H9 (cell line): ENCODE results near the gene GFPT1. TPM values are rescaled to one million over a fixed set of nuclear protein-coding genes. Genes with fewer than 3 reads are reported as not detected.

Experiments used
- DNase-seq: peaks from one replicate; pipeline ENCODE4 v3.0.0-alpha.2; 2017
- H2AFZ ChIP-seq: one replicate; pipeline ENCODE4 v1.6.1; 2013; ENCODE audit warnings: mild to moderate bottlenecking, low read length, control low read depth, moderate library complexity
- H2AK5ac ChIP-seq: 2 replicates; pipeline ENCODE4 v1.6.1; 2013; ENCODE audit warnings: low read length, control low read depth, mixed read lengths; ENCODE audit not compliant: insufficient read length
- H2BK120ac ChIP-seq: one replicate; pipeline ENCODE4 v1.6.1; 2013; ENCODE audit warnings: low read depth, mild to moderate bottlenecking, low read length, control low read depth, inconsistent platforms; ENCODE audit not compliant: poor library complexity, severe bottlenecking
- H2BK12ac ChIP-seq: 2 replicates; pipeline ENCODE4 v1.6.1; 2013; ENCODE audit warnings: low read length, control low read depth, mixed read lengths, low read depth; ENCODE audit not compliant: insufficient read length
- H2BK15ac ChIP-seq: 2 replicates; pipeline ENCODE4 v1.6.1; 2013; ENCODE audit warnings: low read depth, low read length, control low read depth
- H2BK20ac ChIP-seq: one replicate; pipeline ENCODE4 v1.6.1; 2013; ENCODE audit warnings: low read depth, mild to moderate bottlenecking, low read length, control low read depth, inconsistent platforms; ENCODE audit not compliant: poor library complexity, severe bottlenecking
- H2BK5ac ChIP-seq: 2 replicates; pipeline ENCODE4 v1.6.1; 2013; ENCODE audit warnings: low read length, control low read depth, mixed read lengths; ENCODE audit not compliant: insufficient read length
- H3K14ac ChIP-seq: 2 replicates; pipeline ENCODE4 v1.6.1; 2013; ENCODE audit warnings: low read length, control low read depth; ENCODE audit not compliant: insufficient read depth
- H3K18ac ChIP-seq: 2 replicates; pipeline ENCODE4 v1.6.1; 2013; ENCODE audit warnings: low read depth, mild to moderate bottlenecking, mixed read lengths, low read length, control low read depth; ENCODE audit not compliant: insufficient read length
- H3K23ac ChIP-seq: 2 replicates; pipeline ENCODE4 v1.6.1; 2013; ENCODE audit warnings: low read length, control low read depth, mixed read lengths, low read depth; ENCODE audit not compliant: insufficient read length
- H3K23me2 ChIP-seq: 2 replicates; pipeline ENCODE4 v1.6.1; 2013; ENCODE audit warnings: low read depth, mild to moderate bottlenecking, mixed read lengths, low read length, control low read depth; ENCODE audit not compliant: insufficient read length, poor library complexity, severe bottlenecking
- H3K27ac ChIP-seq: 2 replicates; pipeline ENCODE4 v1.5.1; 2013; ENCODE audit warnings: low read length, control low read depth, mixed read lengths, low read depth; ENCODE audit not compliant: insufficient read length
- H3K27me3 ChIP-seq: 2 replicates; pipeline ENCODE4 v1.6.1; 2013; ENCODE audit warnings: low read length, control low read depth, inconsistent platforms; ENCODE audit not compliant: insufficient read depth
- H3K4ac ChIP-seq: 2 replicates; pipeline ENCODE4 v1.6.1; 2013; ENCODE audit warnings: low read depth, mild to moderate bottlenecking, control low read depth, inconsistent platforms, low read length, moderate library complexity
- H3K4me1 ChIP-seq: 2 replicates; pipeline ENCODE4 v1.6.1; 2013; ENCODE audit warnings: low read length, control low read depth, inconsistent platforms; ENCODE audit not compliant: insufficient read depth
- H3K4me2 ChIP-seq: 2 replicates; pipeline ENCODE4 v1.6.1; 2013; ENCODE audit warnings: low read length, control low read depth, mixed read lengths; ENCODE audit not compliant: insufficient read length, insufficient read depth
- H3K56ac ChIP-seq: 2 replicates; pipeline ENCODE4 v1.6.1; 2013; ENCODE audit warnings: low read depth, mild to moderate bottlenecking, mixed read lengths, low read length, control low read depth; ENCODE audit not compliant: insufficient read length
- H3K79me1 ChIP-seq: 2 replicates; pipeline ENCODE4 v1.6.1; 2013; ENCODE audit warnings: low read depth, mild to moderate bottlenecking, moderate library complexity, low read length, control low read depth, inconsistent platforms; ENCODE audit not compliant: insufficient read depth, poor library complexity, severe bottlenecking
- H3K79me2 ChIP-seq: 2 replicates; pipeline ENCODE4 v1.6.1; 2013; ENCODE audit warnings: low read length, control low read depth, inconsistent platforms; ENCODE audit not compliant: insufficient read depth
- H3K9ac ChIP-seq: 2 replicates; pipeline ENCODE4 v1.6.1; 2013; ENCODE audit warnings: low read length, control low read depth, mixed read lengths; ENCODE audit not compliant: insufficient read length; ENCODE audit errors: extremely low read depth
- H3K9me3 ChIP-seq: one replicate; pipeline ENCODE4 v1.6.1; 2013; ENCODE audit warnings: low read depth, low read length, inconsistent platforms; ENCODE audit not compliant: control insufficient read depth
- H3T11ph ChIP-seq: one replicate; pipeline ENCODE4 v1.6.1; 2013; ENCODE audit warnings: mild to moderate bottlenecking, low read length, control low read depth, inconsistent platforms
- H4K20me1 ChIP-seq: one replicate; pipeline ENCODE4 v1.6.1; 2013; ENCODE audit not compliant: control insufficient read depth, insufficient read length, insufficient read depth
- H4K5ac ChIP-seq: 2 replicates; pipeline ENCODE4 v1.6.1; 2013; ENCODE audit warnings: low read depth, mild to moderate bottlenecking, mixed read lengths, low read length, control low read depth; ENCODE audit not compliant: insufficient read length
- H4K8ac ChIP-seq: replicated peaks from 2 replicates; pipeline ENCODE4 v1.6.1; 2013; ENCODE audit warnings: low read length, control low read depth, mixed read lengths, low read depth; ENCODE audit not compliant: insufficient read length
- H4K91ac ChIP-seq: 2 replicates; pipeline ENCODE4 v1.6.1; 2013; ENCODE audit warnings: low read depth, mild to moderate bottlenecking, moderate library complexity, mixed read lengths, low read length, control low read depth; ENCODE audit not compliant: insufficient read length
- H3K27ac Mint-ChIP-seq, 3 experiments: 2 replicates in 2 of 3; 3 replicates in 1 of 3; pipeline ENCODE4 v1.8.0; 2020 to 2021; ENCODE audit warnings: mixed read lengths in 3 of 3, mild to moderate bottlenecking in 1 of 3, moderate library complexity in 1 of 3
- H3K27me3 Mint-ChIP-seq: 2 replicates; pipeline ENCODE4 v1.8.0; 2021; ENCODE audit warnings: low read depth, mild to moderate bottlenecking, moderate library complexity, mixed read lengths
- H3K36me3 Mint-ChIP-seq, 3 experiments: 2 replicates in 2 of 3; 3 replicates in 1 of 3; pipeline ENCODE4 v1.8.0; 2020 to 2021; ENCODE audit warnings: low read depth in 3 of 3, mixed read lengths in 3 of 3; ENCODE audit not compliant: insufficient read depth in 1 of 3
- H3K4me1 Mint-ChIP-seq, 2 experiments: 2 replicates each; pipeline ENCODE4 v1.8.0; 2020; ENCODE audit warnings: mixed read lengths in 2 of 2
- H3K4me3 Mint-ChIP-seq, 2 experiments: 2 replicates in 1 of 2; 3 replicates in 1 of 2; pipeline ENCODE4 v1.8.0; 2020 to 2021; ENCODE audit warnings: mild to moderate bottlenecking in 2 of 2, mixed read lengths in 2 of 2, moderate library complexity in 1 of 2
- H3K9me3 Mint-ChIP-seq, 2 experiments: 2 replicates in 1 of 2; 3 replicates in 1 of 2; pipeline ENCODE4 v1.8.0; 2020; ENCODE audit warnings: mild to moderate bottlenecking in 2 of 2, mixed read lengths in 2 of 2, moderate library complexity in 1 of 2
- CTCF ChIP-seq: fragments of 200-600 bp; sonication (generic); conservative IDR thresholded peaks from 3 replicates; pipeline ENCODE4 v1.8.0; 2021; ENCODE audit warnings: antibody characterized with exemption, mild to moderate bottlenecking
- WGBS: extraction: QIAGEN DNeasy Blood & Tissue Kit; methylation state at CpG from one replicate; pipeline ENCODE4 v1.1.7; 2013; ENCODE audit warnings: missing lambda C conversion rate, low lambda C conversion rate, mixed read lengths; ENCODE audit not compliant: insufficient read length; ENCODE audit errors: extremely low coverage; 5-methylcytosine and 5-hydroxymethylcytosine counted together
- long read RNA-seq: library from polyadenylated mRNA; unstranded; transcript quantifications from one replicate; pipeline ENCODE4 v2.0.0, GENCODE V29; 2020
- total RNA-seq: library from RNA; stranded (reverse); gene quantifications from 2 replicates; pipeline ENCODE4 v1.2.1, GENCODE V29; 2021

GFPT1 gene
- total RNA-seq: 75.8 and 84.4 TPM in 2 replicates
- long read RNA-seq, full-length matches to known transcripts: 514 of 600 reads
- long read RNA-seq, partial matches to known transcripts: 36 of 600 reads
- long read RNA-seq, other reads (novel, unspliced or antisense): 50 of 600 reads

DNA sequence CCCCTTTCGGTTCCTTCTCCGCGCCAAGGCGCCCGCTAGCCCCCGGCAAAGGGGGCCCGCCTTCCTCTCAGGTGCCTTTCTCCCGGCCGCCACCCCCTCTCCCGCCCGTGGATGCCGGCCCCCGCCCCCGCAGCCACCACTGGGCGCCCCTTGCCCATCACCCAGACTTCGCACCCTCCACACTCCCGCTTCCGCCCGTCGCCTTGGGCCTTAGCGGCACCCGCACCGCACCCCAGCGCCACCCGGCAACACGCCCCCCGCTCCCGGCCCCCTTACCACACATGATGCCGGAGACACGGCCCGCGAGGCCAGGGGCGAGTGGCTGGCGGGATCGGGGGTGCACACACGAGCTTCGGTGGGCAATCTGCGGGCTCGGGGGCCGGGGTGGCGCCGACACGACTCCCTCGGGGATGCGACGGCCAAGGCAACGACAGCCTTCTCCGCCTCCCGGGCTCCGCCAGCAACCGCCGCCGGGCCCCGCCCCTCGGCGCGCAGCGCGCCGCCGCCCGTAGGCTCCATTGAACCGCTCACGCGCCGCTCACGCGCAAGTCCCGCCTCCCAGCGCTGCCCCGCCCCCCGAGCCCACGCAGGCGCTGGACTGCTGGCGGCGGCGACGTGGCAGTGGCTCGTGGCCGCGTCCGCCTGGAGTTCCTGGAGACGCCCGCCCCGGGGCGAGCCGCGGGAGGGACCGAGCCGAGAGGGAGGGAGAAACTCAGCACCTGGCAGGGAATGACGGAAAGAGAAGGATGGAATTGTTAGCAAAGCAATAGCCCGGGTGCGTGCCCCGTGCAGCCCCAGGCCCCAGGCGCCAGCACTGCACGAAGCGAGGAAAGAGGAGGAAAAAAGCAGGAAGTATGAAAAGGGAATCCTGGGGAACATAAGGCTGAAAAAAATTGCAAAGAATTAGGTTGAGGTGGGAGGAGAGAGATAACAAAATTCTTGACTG lies at the start of gene GFPT1:
Gene GFPT1 (minus strand): TSS at position 439 of the 946 bp plus-strand sequence. CDS start 156 bp downstream, at position 283.
- TF ChIP-seq CTCF: no peak
- no peak within 1 kb of the TSS for H3K4ac ChIP-seq
- H2BK20ac ChIP-seq: no peak within 1 kb of the TSS
- H3K79me2 ChIP-seq: peaks cover 1% of the 10 kb centered on the region; the same call in 1 of the 2 replicates
- no peak within 1 kb of the TSS for H3K23ac ChIP-seq
- Mint-ChIP-seq H3K9me3 (no peaks in the 10 kb centered on the region), H3K36me3 (peaks cover 2 to 13% (median 3%) of the 10 kb centered on the region in 3 experiments; a peak in 4 of 7 replicates), H3K27me3 (no peaks in the 10 kb centered on the region; the same call in 1 of the 2 replicates), H3K4me1 (peaks cover 26 to 30% of the 10 kb centered on the region in 2 experiments), H3K27ac (peak within 1 kb of the TSS; percentile 77 to 95 (median 89); a peak in 6 of 7 replicates), H3K4me3 (peak within 1 kb of the TSS; percentile 84 to 90)
- WGBS: no CpG with 5 or more reads among the region's 97 CpGs
- no peak within 1 kb of the TSS for H2BK12ac ChIP-seq
- H3K23me2 ChIP-seq: peaks cover 3% of the 10 kb centered on the region
- H4K91ac ChIP-seq: no peak within 1 kb of the TSS
- H2AFZ ChIP-seq: no peak within 1 kb of the TSS
- H3K9me3 ChIP-seq: no peaks in the 10 kb centered on the region
- H3K79me1 ChIP-seq: no peaks in the 10 kb centered on the region
- peak within 1 kb of the TSS; percentile 64 for H3K18ac ChIP-seq
- H3K4me2 ChIP-seq: peak within 1 kb of the TSS; percentile 77
- no peak within 1 kb of the TSS for H2BK15ac ChIP-seq
- H3K4me1 ChIP-seq: no peaks in the 10 kb centered on the region
- H3T11ph ChIP-seq: no peak within 1 kb of the TSS
- peak; percentile 88 for DNase-seq
- H4K8ac ChIP-seq: no peak within 1 kb of the TSS
- no peaks in the 10 kb centered on the region for H4K20me1 ChIP-seq
- no peak within 1 kb of the TSS for H2BK5ac ChIP-seq
- H3K27ac ChIP-seq: no peak within 1 kb of the TSS
- peak within 1 kb of the TSS; percentile 58 for H3K14ac ChIP-seq
- H2BK120ac ChIP-seq: no peak within 1 kb of the TSS
- H3K56ac ChIP-seq: no peak within 1 kb of the TSS
- H2AK5ac ChIP-seq: no peak within 1 kb of the TSS
- H3K27me3 ChIP-seq: no peaks in the 10 kb centered on the region
- H4K5ac ChIP-seq: no peak within 1 kb of the TSS
- H3K9ac ChIP-seq: peak within 1 kb of the TSS; percentile 80
